HS-5 (cell line): ENCODE data around the gene SLC22A2.
A peak's percentile ranks its signal among the peaks of the same experiment; 100 is the strongest.

Experiments
- DNase-seq: peaks from one replicate; pipeline ENCODE4 v3.0.0-alpha.2; 2012; ENCODE audit warnings: low read depth

The SLC22A2 gene

DNA sequence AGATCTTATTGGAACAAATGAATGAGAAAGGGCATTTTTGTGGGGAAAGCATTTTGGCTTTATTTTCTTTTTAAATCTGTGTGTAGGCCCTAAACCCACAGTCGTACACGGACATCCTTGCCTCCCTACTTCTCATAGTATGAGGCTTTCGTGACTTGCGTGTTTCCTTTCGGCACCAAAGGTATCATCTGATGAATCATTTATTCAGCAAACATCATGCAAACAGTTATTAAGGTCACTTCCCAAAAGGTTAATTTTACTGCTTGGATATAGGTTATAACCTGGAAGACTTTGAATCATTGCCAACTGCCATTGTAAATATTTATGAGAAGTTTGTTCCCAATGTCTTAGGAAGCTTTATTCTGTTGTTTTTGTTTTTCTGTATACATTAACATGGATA, 15.1 kb upstream of the SLC22A2 start:
- DNase-seq: no peak

DNA sequence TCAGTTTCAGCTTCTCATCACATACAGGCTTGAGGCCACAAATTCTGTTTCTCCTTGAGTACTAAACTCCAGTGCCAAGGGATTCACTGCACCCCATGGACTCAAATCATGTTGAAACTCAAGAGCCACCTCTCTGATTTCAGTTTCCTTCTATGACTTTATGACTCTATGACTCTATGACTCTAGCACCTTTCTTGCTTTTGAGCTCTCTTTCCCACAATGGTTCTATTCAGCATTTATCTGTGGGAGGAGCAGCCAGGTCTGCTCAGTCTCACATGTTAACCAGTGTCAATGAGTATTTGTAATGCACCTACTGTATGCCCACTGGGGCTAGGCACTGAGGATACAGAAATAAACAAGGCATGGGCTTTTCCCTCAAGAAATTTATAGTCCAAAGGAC, 14.6 kb upstream of the SLC22A2 start:
- no peak for DNase-seq

DNA sequence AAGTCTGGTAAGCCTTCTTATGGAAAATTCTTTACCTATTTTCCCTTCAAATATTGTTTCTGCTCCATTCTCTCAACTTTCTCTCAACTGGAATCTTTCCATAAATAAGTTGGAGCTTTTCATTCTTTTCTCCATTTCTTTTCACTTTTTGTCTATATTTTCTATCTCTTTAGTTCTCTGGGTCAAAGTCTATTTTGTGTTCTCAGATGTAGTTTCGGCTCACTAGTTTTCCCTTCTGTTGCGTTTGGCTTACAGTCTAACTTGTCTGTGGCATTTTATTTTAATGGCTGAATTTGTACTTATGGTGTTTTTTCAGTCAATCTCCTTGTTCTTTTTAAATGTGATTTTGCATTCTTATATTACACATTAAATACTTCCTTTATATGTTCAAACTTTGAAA, 14.1 kb upstream of the SLC22A2 start:
- no peak for DNase-seq

DNA sequence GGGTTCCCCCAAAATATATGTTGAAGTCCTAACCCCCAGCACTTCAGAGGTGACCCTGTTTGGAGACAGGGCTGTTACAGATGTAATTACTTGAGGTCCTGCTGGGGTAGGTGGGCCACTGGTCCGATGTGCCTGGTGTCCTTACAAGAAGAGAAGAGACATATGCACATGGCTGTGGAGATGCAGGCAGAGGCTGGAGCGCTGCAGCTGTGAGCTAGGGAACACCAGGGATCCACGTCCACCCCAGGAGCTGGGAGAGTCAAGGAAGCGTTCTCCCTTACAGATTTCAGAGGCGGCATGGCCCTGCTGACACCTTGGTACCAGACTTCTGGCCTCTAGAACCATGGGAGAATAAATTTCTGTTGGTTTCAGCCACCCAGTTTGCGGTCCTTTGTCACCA, 11.7 kb upstream of the SLC22A2 start:
- no peak for DNase-seq

DNA sequence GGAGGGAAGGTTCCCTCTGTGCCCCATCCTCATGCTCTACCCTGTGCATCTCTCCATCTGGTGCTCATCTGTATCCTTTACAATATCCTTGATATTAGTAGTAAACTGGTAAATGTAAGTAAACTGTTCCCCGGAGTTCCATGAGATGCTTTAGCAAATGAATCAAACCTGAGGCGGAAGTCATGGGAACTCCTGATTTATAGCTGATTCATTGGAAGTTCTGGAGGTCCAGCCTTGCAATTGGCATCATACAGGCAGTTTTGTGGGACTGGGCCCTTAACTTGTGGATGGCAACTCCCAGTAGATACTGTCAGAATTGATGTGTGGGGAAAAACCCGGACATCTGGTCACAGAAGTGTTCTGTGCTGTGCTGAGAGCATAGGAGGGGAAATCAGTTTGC, 11.2 kb upstream of the SLC22A2 start:
- no peak for DNase-seq

DNA sequence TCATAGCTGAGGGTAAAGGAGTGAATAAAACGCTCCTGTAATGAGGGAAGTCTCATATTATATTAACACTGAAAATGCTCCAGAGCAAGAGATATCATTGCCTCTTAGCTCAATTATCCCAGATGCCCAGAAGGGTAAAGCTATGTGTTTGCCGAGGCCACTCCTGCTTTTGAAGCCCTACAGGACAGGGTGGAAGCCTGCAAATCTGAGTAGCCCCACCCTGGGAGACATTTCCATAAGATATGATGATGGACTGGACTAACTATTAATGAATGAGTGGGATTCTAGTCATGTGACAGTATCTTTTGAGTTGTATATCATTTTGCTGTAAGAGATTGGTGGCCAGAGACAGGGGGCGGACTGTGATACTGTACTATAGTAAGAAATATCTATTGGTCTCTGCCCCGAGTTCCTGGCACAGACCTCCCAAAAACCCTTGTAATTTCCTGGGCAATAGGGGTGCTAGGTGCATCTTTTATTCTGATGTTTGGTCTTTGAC, 10.5 kb upstream of the SLC22A2 start:
- no peak for DNase-seq

DNA sequence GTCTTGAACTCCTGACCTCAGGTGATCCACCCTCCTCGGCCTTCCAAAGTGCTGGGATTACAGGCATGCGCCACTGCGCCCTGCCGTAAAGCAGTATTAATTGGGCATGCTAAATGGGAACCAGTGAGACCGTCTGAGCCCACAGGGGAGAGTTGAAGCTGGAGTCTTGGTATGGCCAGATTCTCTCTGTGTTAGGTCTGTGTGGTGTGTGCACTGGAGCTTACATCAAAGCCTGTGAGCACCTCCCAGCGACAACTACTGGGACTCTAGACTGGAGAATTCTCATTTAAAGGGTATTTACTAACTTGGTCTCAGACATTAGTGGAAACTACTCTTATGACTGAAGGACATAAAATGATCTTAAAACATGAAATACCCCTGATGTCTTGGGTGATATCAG, 8.5 kb upstream of the SLC22A2 start:
- no peak for DNase-seq

DNA sequence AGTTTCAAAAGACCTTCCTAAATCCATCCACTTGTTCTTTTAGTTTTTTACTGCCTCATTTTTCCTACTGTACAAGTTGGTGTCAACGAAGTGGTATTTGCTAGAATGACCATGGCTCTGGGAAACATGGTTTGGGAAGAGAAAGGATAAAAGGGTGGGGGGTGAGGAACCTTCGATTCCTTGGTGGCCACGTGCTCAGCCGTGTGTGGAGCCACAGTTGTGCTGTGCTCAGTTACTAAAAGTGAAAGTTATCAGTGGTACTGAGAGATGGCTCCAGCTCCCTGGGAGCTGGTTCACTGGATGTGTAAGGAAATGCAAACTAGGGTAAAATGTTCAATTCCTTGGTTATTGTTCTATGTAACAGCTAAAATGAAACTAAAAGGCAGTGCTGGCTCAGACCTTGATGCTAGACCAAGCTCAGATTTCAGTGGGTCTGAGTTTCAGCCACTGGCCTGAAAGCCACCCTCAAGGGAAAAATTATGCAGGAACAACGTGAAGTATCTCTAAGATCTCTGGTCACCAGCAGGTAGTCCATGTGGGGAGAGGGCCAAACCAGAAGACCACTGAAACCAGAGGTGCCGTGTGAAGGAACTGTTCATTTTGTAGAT, 7.4 kb upstream of the SLC22A2 start:
- no peak for DNase-seq

DNA sequence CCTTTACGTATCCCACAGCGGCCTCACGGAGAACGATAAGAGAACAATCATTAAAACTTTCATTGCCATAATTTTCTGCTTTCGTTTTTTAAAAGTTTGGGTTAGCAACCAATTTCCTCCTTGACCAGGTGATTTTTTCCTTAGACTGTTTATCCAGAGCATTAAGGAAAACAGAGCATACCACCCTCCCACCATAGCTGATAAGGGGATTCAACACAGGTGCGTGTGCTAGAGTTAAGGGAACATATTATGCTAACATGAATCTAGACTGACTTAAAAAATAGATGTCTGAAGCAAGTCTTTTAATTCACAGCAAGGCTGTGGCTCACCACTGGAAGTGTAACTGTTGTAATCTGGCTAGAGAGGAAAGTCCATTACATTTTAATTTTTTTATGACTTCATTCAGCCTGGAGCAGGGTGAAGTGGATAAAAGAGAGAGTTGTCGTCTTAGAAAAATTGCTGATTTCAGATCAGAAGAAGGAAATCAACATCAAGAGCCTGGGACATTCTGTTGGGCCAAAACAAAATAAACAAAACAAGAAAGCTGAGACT, 5.5 kb upstream of the SLC22A2 start:
- no peak for DNase-seq

DNA sequence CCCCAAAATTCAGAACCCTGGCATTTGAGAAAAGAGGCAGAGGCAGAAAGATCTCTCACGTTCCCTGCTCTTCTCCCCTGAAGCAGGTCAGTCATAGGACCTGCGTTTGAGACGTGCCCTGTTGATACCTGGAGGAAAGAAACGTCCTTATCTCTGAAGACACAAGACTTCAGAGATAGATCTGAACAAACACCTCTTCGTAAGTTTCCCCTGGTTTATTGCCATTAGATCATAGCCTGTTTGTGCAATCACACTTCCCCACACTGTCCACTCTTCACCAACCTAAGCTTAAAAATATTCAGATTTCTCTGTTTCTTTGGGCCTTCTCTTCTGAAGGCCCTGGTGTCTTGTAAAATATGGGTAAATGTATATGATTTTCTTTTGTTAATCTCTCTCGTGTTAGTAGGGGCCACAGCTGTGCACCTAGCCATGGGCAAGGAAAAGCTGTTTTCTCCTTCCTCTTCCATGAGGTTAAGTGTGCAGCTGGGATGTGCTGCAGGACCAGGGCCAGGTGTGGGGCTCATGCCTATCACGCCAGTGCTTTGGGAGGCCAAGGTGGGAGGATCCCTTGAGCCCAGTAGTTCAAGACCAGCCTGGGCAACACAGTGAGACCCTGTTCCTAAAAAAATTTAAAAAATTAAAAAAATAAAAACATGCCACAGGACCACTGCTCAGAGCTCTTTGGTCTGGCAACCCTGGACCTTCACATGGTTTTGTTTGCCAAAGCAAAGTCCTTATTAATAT, 4.7 kb upstream of the SLC22A2 start:
- DNase-seq: no peak

DNA sequence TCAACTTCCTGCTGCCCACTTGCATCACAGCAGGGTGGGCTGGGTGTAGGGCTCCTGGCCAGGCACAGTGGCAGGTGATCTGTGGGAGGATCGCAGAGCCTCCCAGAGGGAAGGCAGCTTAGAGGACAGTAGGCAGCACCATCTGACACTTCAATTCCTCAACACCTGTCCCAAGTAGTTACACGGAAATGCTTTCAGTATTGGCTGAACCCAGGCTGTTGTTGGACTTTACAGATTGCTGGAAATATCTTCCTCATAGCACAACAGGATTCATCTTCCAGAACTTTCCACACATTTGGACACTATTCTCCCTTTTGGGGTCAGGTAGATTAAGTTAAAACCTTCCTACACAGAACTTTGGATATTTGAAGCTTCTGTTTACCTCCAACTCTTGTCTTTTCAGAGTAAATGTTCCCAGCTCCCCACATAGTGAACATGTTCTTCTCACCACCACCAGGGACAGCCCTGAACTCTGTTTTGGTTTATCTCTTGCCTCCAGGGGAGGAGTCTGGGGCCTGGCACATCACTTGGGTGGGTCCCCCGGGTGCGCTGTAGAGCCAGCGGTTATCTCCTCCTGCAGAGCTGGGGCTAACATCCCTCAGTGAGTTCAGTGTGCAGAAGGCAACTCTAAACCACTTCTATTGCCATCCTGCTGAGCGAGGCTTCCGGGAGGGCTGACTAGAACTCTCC, 3.5 kb upstream of the SLC22A2 start:
- no peak for DNase-seq

DNA sequence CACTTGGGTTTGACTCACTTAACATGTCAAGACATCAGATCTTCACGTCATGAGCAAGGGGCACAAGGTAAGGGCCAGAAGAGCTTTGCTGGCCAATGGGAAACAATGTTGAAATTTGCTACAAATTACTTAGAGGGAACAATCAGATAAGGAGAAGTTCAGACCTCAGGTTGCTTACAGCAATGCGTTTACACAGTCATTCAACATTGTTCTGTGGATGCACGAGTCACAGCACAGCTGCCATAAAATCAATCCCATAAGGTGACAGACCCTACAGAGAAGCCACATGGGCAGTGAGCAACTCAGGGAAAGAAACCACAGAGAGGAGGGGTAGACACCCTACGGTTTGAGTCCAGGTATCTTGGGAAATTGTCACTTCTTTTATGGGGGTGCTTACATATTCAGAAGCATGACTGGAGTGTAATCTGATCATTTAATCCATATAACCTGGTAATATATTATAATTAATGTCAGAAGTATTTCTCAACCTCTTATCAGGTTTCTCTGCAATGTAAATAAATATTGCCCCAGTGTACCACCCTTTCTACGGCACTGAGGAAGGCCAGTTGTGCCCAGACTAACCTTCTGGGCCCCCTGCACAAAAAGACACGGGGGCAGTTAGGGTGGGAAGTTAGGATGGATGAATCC, 2.3 kb upstream of the SLC22A2 start:
- DNase-seq: peak; percentile 9

DNA sequence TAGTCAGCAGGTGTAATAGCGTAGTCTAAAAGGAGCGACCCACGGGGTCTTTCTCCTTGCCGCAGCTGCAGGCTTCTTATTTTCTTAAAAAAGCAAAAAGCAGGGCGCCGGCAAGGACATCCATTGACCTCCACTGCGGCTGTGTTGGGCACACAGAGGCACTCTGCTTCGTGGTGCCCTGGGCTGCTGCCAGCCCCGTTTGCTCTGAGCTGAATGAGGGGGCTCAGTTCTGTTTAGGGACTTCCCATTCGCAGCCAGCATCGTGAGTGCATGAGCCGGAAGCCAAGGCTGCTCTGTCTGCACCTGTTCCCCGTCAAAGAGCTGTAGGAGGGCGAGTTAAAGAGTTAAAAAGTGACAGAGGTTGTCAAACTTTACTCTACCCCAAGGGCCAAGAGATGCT, 1.7 kb upstream of the SLC22A2 start:
- no peak for DNase-seq

DNA sequence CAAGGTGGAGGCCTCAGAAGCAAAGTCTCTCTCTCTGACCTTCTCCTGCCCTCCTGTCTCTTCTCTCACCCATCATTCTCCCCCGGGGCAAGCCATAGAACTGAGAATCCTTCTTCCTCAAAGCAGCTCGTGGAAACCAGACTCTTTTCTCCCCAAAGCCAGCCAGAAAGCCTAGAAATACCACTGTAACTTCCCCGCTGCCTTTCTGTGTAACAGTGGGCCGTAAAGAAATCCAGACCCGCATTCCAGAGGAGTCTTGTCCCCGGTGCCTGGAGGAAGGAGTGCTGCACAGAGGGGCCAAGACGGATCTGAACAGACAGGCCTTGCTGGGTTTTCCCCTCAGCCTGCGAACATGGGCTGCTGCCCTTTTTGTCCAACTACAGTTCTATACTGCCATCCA, 977 bp upstream of the SLC22A2 start:
- DNase-seq: no peak

DNA sequence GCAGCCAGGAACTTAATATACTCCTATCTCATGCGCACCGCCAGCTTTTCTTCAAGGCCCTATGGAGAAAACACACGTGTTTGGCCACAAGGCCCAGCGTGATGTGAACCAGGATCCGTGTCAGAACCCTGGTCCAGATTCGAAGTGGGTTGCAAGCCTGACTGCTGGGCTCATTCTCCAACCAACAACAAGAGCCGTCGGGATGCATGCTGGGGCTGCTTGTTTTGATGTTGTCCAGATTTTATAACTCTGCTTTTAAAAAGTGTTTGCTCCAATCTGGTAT, 463 bp upstream of the SLC22A2 start:
- no peak for DNase-seq

DNA sequence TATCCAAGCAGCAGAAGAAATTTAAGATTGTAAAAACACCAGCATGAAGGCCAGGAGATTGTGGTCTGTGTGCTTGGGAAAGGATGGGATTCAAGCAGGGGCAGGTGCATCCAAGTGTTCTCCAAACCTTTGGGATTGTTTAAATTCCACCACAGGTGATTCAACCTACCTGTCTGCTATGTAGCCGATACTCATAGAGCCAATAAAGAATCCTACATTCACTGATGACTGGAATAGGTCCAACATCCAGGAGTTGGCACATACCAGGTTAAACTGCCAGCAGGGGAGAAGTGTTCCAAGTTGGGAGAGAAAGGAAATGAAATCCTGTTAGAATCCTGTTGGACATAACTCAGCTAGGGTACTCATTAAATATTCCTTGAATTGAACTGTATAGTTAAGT, 2.2 kb downstream of the SLC22A2 start:
- DNase-seq: no peak

DNA sequence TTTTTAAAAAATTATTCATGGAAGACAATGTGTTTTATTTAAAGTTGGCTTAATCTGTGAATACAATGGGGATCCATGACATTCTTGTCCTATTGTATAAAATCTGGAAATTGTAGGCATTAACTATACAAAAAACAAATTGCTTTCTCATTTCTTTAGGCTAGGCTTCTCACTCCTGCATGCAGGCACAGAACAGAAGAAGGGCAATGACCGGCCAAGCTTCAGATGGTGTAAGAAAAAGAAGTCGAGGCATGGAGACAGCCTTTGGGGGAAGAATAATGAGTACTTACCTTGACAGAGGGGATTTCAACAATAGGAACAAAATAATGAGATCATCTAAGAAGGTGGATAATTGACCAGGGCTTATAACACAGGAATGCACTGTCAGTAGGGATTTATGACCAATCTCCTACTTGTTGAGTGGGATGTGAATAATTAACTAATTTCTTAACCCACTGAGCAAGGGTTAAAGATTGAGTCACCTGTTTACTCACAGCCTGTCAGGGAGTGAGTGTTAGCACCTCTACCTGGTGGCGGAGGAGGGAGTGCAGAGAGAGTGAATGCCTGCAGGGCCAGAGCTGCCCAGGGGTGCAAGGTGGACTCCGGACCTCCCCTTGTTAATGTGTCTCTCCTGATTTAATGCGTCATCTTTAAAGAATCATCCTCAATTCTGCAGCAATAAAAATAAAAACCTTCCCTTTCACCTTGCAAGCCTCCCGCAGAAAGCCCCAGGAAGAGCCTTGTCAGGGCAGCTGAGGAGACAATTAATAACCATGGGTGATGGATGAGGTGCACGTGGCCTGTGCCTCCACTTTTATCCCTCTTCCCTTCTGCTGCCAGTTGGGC, 3.9 kb downstream of the SLC22A2 start:
- DNase-seq: no peak

DNA sequence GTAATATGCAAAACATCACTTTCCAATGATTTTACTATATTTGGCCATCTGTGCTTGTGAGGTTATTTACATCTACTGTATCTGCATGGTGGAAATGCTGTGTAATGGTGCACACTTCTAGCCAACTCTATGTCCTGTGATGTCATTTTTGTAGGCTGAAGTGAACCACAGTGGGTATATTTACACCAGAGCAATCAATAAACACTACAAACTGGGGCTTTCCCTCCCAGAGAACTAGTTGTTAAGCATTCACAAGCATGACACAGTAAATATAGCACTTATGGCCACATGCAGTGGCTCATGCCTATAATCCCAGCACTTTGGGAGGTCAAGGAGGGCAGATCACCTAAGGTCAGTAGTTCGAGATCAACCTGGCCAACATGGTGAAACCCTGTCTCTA, 4.9 kb downstream of the SLC22A2 start:
- DNase-seq: no peak

DNA sequence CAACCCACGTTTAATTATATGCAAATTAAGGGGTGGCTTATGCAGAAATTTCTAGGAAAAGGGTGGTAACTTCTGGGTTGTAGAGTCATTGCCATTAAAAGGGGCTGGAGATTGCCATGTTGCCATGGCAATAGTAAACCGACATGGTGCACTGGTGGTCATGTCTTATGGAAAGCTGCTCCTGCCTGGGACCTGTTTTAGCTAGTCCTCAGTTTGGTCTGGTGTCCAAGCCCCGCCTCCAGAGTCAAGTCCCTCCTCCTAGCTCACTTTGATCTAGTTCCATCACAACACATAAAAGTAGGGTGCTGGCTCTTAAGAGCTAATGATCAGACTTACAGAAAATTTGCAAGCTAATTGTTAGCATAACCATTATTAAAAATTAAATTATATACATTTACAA, 5.3 kb downstream of the SLC22A2 start:
- no peak for DNase-seq

DNA sequence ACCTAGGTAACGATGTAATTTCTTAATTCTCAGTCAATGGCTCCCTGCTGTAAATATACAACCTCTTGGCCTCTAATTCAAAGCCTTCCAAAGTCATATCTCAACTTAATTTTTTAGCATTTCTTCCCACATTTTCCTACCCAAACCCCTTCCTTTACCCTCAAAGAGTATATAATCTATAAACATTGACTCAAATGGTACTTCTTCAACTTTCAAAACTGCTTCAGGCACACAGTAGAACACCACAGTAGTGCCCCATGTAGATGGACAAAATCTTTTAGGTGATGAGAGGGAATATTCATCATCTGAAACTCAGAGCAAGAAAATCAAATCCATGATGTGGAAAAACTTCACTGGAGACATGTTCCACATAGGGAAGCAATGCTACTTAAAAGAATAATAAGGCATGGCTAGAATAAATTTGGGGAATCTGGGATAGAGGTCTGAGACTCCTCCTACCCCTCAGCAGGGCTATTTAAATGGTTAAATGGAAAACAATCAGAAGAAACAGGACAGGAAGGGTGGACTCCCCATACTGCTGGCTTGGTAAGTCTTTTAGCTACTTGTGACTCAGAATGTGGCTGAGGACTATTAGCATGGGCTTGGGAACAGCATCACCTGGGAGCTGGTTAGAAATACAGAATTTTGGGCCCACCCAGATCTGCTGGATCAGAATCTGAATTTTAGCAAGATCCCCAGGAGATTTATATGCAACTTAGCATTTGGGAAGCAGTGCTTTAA, 6.4 kb downstream of the SLC22A2 start:
- DNase-seq: no peak

DNA sequence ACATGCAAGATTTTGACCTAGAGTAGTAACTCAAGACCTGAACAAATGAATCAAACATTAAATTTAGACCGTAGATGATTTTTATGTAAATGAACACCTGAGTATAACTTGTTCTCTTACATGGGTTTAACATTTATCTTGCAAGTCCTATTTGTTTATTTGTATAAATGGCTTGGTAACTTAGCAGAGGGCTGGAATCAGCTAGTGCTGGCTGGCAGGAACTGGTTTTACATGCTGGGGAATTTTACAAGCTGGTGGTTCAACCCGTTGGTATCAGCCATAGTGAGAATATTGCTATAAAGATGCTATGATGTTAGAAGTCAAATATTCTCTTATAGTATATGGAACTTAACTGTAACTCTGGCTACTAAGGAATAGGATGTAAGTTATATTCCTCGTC, 8.9 kb downstream of the SLC22A2 start:
- DNase-seq: no peak
